ENCODE data around the gene ZNF486.
"Not testable (repeated sequence)": the region's sequence is repeated elsewhere in the genome, so short reads cannot be mapped to it uniquely, and the experiment has no call there.

- TF ChIP-seq CTCF (IDR thresholded peaks at IDR 0.05; ENCODE audit: low read length); EZH2 (IDR thresholded peaks at IDR 0.05; ENCODE audit: borderline replicate concordance, low read length): not testable (repeated sequence)
These were observed 8.8 kb downstream of the ZNF486 start for GRCh38 chr19:20175848-20176247.
